ENCODE measurements around the gene C1orf198. TPM values are rescaled to one million over a fixed set of nuclear protein-coding genes. Genes with fewer than 3 reads are reported as not detected.

C1orf198 gene
- polyA plus RNA-seq, 1 of the 3 experiments (the other 2 are of a cell fraction): 12.3 TPM

DNA sequence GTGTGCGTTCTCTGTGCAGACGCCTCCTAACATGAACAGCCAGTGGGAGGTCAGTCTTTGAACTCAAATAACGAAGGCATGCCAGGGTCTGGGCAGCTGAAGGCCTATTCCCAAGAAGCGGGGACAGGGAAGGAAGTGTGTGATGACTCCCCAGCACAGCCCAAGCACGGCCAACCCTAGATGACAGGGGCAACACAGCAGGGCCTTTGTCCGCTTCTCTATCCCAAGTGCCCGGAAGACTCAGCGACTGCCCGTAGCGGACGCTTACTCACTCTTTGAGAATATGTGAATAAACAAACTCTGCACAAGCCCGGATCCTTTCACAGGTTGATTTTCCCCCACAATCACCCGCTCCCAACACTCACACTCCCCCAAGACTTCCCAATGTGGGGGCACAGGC lies 11.2 kb downstream of the C1orf198 start:
- DNase-seq: no peak
- no peaks in the 10 kb centered on the region for H3K9me3 ChIP-seq
- peaks cover 13 to 26% of the 10 kb centered on the region in 2 experiments for H3K36me3 ChIP-seq (replicated peaks in 1 of 2; ENCODE audit: control insufficient read depth in 1 of 2, insufficient read depth in 2 of 2, low read length in 1 of 2)
- no peak overlapping the region for H2AFZ ChIP-seq (ENCODE audit: low read depth)
- H3K27me3 ChIP-seq (ENCODE audit: insufficient read depth): no peaks in the 10 kb centered on the region
- ChIA-PET CTCF (no interaction called here), POLR2A (no interaction called here)
- H3K9ac ChIP-seq: no peak overlapping the region
- peaks cover 5 to 11% of the 10 kb centered on the region in 2 experiments; a peak in 3 of 4 replicates for H3K4me1 ChIP-seq (ENCODE audit: control insufficient read depth in 1 of 2, insufficient read depth in 2 of 2, low read depth in 1 of 2, low read length in 1 of 2)
- TF ChIP-seq, protein P1, sequence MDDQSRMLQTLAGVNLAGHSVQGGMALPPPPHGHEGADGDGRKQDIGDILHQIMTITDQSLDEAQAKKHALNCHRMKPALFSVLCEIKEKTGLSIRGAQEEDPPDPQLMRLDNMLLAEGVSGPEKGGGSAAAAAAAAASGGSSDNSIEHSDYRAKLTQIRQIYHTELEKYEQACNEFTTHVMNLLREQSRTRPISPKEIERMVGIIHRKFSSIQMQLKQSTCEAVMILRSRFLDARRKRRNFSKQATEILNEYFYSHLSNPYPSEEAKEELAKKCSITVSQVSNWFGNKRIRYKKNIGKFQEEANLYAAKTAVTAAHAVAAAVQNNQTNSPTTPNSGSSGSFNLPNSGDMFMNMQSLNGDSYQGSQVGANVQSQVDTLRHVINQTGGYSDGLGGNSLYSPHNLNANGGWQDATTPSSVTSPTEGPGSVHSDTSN (IDR thresholded peaks at IDR 0.05): no peak
- TF ChIP-seq, protein P2, sequence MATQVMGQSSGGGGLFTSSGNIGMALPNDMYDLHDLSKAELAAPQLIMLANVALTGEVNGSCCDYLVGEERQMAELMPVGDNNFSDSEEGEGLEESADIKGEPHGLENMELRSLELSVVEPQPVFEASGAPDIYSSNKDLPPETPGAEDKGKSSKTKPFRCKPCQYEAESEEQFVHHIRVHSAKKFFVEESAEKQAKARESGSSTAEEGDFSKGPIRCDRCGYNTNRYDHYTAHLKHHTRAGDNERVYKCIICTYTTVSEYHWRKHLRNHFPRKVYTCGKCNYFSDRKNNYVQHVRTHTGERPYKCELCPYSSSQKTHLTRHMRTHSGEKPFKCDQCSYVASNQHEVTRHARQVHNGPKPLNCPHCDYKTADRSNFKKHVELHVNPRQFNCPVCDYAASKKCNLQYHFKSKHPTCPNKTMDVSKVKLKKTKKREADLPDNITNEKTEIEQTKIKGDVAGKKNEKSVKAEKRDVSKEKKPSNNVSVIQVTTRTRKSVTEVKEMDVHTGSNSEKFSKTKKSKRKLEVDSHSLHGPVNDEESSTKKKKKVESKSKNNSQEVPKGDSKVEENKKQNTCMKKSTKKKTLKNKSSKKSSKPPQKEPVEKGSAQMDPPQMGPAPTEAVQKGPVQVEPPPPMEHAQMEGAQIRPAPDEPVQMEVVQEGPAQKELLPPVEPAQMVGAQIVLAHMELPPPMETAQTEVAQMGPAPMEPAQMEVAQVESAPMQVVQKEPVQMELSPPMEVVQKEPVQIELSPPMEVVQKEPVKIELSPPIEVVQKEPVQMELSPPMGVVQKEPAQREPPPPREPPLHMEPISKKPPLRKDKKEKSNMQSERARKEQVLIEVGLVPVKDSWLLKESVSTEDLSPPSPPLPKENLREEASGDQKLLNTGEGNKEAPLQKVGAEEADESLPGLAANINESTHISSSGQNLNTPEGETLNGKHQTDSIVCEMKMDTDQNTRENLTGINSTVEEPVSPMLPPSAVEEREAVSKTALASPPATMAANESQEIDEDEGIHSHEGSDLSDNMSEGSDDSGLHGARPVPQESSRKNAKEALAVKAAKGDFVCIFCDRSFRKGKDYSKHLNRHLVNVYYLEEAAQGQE (IDR thresholded peaks at IDR 0.05; ENCODE audit: low read depth, low read length): no peak
- no peak for TF ChIP-seq RFX5 (IDR thresholded peaks at IDR 0.05; ENCODE audit: low read length)
- TF ChIP-seq GABPA (IDR thresholded peaks at IDR 0.05; ENCODE audit: low read depth): no peak
- TF ChIP-seq FOXJ3 (CRISPR knock-in tag; IDR thresholded peaks at IDR 0.05): no peak
- TF ChIP-seq USF1 (IDR thresholded peaks at IDR 0.05; ENCODE audit: borderline replicate concordance, low read depth): no peak
- no peak for TF ChIP-seq EZH2phosphoT487 (IDR thresholded peaks at IDR 0.05; ENCODE audit: borderline replicate concordance, low read depth)
- TF ChIP-seq MXI1 (IDR thresholded peaks at IDR 0.05; ENCODE audit: low read depth, low read length): no peak
- TF ChIP-seq, protein P3, sequence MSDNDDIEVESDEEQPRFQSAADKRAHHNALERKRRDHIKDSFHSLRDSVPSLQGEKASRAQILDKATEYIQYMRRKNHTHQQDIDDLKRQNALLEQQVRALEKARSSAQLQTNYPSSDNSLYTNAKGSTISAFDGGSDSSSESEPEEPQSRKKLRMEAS (IDR thresholded peaks at IDR 0.05; ENCODE audit: low read depth): no peak
- TF ChIP-seq IRF3 (IDR thresholded peaks at IDR 0.05; ENCODE audit: low read depth, low read length): no peak
- no peak for TF ChIP-seq RCOR1 (IDR thresholded peaks at IDR 0.05; ENCODE audit: low read length)
- TF ChIP-seq TCF12 (IDR thresholded peaks at IDR 0.05): no peak
- no peak for TF ChIP-seq FOXM1 (IDR thresholded peaks at IDR 0.05; ENCODE audit: low read depth)
- no peak for TF ChIP-seq MEF2A (IDR thresholded peaks at IDR 0.05; ENCODE audit: borderline replicate concordance, low read depth)
- no peak for TF ChIP-seq JUND (IDR thresholded peaks at IDR 0.05)
- TF ChIP-seq RXRA (IDR thresholded peaks at IDR 0.05; ENCODE audit: borderline replicate concordance, low read depth): no peak
- no peak for TF ChIP-seq SMC3 (IDR thresholded peaks at IDR 0.05; ENCODE audit: low read depth, low read length)
- TF ChIP-seq, protein P4, sequence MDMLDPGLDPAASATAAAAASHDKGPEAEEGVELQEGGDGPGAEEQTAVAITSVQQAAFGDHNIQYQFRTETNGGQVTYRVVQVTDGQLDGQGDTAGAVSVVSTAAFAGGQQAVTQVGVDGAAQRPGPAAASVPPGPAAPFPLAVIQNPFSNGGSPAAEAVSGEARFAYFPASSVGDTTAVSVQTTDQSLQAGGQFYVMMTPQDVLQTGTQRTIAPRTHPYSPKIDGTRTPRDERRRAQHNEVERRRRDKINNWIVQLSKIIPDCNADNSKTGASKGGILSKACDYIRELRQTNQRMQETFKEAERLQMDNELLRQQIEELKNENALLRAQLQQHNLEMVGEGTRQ (IDR thresholded peaks at IDR 0.05; ENCODE audit: borderline replicate concordance, low read depth, low read length): no peak
- TF ChIP-seq TAF1 (IDR thresholded peaks at IDR 0.05; ENCODE audit: borderline replicate concordance, low read depth, low read length): no peak
- no peak for TF ChIP-seq RAD21 (IDR thresholded peaks at IDR 0.05; ENCODE audit: low read length)
- no peaks in the 10 kb centered on the region for H3F3A ChIP-seq (replicated peaks; ENCODE audit: insufficient read depth)
- no peak overlapping the region for H3K4me3 ChIP-seq (ENCODE audit: low read depth in 2 of 2, low read length in 1 of 2)
- 95% methylated on average over 13 of the region's 13 CpGs for WGBS (ENCODE audit: low lambda C conversion rate)
- H3K4me2 ChIP-seq: no peak overlapping the region
- peaks cover 57% of the 10 kb centered on the region for H3K79me2 ChIP-seq (ENCODE audit: insufficient read depth)
- no peaks in the 10 kb centered on the region for H3K9me2 ChIP-seq
- peaks cover 10% of the 10 kb centered on the region; the same call in 1 of the 2 replicates for H4K20me1 ChIP-seq (ENCODE audit: insufficient read depth)
- peak overlapping the region in 1 of 2 experiments; percentile 61; a peak in 1 of 4 replicates for H3K27ac ChIP-seq (ENCODE audit: low read depth in 2 of 2, low read length in 1 of 2)
